ENCODE results near the gene RPS19.
"Not testable (repeated sequence)": the region's sequence is repeated elsewhere in the genome, so short reads cannot be mapped to it uniquely, and the experiment has no call there.

The RPS19 gene

DNA sequence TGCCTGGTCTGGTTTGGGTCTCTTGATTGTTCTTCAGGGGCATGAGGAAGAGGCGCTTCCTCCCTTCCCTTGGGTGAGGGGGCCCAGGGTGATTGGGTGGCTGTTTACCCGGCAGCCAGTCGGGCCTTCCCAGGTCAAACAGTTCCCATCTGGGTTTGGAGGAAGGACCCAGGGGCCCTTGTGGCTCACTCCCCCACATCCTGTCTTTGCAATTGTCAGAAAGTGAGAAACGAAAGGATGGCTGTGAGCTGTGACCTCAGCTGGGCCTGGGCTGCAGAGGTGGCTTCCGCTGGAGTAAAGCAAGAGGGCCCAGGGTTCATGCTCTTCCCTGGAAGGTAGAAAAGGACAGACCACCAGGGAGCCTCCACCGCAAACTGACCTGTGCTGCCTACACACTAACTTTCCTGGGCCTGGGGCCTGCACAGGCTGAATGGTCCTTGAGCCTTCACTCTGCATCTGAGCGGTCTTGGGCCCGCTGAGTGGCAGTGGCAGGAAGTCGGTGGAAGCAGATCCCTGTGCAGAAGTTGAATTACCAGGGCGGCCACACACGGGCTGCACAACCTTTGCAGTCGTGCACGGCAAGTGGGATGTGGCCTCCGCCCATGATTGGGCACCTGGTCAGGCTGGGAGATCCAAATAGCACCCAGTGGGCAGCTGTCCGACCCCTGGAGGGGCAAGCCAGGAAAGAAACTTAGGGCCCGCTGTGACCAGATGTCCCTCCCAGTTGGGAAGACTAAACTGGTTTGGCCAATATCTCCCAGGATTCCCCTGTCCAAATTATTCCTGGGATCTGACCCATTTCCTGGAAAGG, 11.7 kb downstream of the RPS19 start:
- H3K27me3 ChIP-seq (ENCODE audit: control insufficient read depth, insufficient read depth, low read length): no peaks in the 10 kb centered on the region
- no peak overlapping the region for H3K4me3 ChIP-seq (ENCODE audit: low read depth, low read length)
- no peak overlapping the region for H3K9ac ChIP-seq (ENCODE audit: low read depth, low read length)
- H3K36me3 ChIP-seq (ENCODE audit: control insufficient read depth, insufficient read depth, low read length): peaks cover 45% of the 10 kb centered on the region
- H3K9me3 ChIP-seq (ENCODE audit: control insufficient read depth, insufficient read depth, low read length): no peaks in the 10 kb centered on the region
- peaks cover 2% of the 10 kb centered on the region for H3K4me1 ChIP-seq (ENCODE audit: control insufficient read depth, insufficient read depth, low read length)

DNA sequence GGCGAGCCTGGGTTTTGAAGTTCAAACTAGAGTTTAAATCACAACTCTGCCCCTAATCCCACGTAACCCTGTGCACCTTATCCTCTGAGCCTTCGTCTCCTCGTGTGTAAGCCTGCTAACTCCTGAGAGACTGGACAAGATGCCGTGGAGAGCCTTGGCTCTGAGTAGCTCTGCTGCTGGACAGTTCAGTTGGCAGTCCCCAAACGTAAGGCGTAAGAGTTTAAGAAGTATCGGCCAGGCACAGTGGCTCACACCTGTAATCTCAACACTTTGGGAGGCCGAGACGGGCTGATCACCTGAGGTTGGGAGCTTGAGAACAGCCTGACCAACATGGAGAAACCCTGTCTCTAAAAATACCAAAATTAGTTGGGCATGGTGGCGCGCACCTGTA, 12.3 kb downstream of the RPS19 start:
- Histone ChIP-seq H3K4me3 (ENCODE audit: low read depth, low read length) (no peak overlapping the region), H3K27me3 (ENCODE audit: control insufficient read depth, insufficient read depth, low read length) (no peaks in the 10 kb centered on the region), H3K9ac (ENCODE audit: low read depth, low read length) (no peak overlapping the region), H3K9me3 (ENCODE audit: control insufficient read depth, insufficient read depth, low read length) (no peaks in the 10 kb centered on the region), H3K36me3 (ENCODE audit: control insufficient read depth, insufficient read depth, low read length) (peaks cover 42% of the 10 kb centered on the region), H3K4me1 (ENCODE audit: control insufficient read depth, insufficient read depth, low read length) (peaks cover 3% of the 10 kb centered on the region)

DNA sequence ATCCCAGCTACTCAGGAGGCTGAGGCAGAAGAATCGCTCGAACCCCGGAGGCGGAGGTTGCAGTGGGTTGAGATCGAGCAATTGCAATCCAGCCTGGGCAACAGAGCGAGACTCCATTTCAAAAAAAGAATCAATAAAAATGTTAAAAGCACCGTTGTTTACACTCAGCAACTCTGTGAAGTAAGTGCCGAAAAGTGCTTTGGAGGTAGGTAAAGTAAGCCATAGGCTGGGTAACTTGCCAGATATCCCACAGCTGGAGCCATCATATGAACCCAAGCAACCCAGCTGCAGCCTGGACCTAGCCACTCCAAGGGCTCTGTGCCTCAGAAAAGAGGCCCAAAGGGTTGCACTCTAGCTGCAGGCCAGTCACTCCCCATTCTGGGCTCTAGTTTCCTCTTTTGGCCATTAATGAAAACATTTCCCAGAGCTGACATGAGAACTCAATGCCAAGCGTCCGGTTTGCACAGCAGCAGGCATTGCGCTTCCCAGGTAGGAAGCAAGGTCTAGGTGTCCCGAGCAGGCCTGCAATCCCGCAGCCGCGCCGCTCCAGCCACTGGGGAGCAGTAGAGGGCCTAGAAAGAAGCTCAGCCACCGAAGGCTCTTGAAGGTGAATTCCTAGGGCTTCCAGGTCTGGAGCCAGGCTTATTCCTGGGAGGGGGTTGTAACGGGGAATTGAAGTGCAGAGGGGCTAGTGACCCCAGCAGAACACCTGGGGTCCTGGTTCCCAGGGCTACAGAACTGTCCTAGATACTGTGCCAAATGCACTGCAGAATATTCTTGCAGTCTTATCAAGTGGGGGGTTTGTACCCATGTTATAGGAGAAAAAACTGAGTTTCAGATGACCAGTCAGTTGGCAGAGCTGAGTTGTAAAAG, 13.0 kb downstream of the RPS19 start:
- H3K4me1 ChIP-seq (ENCODE audit: control insufficient read depth, insufficient read depth, low read length): peaks cover 6% of the 10 kb centered on the region
- H3K36me3 ChIP-seq (ENCODE audit: control insufficient read depth, insufficient read depth, low read length): peaks cover 36% of the 10 kb centered on the region

DNA sequence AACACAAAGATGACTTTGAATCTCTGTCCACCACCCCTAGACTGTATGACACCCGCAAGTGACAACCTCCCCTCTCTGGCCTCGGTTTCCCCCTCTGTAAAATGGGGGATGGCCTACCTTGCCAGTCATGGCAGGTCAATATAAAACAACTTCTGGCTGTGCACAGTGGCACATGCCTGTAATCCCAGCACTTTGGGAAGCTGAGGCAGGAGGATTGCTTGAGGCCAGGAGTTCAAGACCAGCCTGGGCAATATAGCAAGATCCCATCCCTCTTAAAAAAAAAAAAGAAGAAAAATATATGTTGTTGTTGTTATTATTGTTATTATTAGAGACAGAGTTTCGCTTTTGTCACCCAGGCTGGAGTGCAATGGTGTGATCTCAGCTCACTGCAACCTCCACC, 15.9 kb downstream of the RPS19 start:
- not testable (repeated sequence) for H3K4me3 ChIP-seq (ENCODE audit: low read depth, low read length); H3K27me3 ChIP-seq (ENCODE audit: control insufficient read depth, insufficient read depth, low read length); H3K9me3 ChIP-seq (ENCODE audit: control insufficient read depth, insufficient read depth, low read length); H3K4me1 ChIP-seq (ENCODE audit: control insufficient read depth, insufficient read depth, low read length); H3K9ac ChIP-seq (ENCODE audit: low read depth, low read length); H3K36me3 ChIP-seq (ENCODE audit: control insufficient read depth, insufficient read depth, low read length)

More for the DNA sequence above, 13.0 kb downstream of the RPS19 start:
- Histone ChIP-seq H3K27me3 (ENCODE audit: control insufficient read depth, insufficient read depth, low read length) (no peaks in the 10 kb centered on the region), H3K9ac (ENCODE audit: low read depth, low read length) (no peak overlapping the region), H3K4me3 (ENCODE audit: low read depth, low read length) (no peak overlapping the region), H3K9me3 (ENCODE audit: control insufficient read depth, insufficient read depth, low read length) (no peaks in the 10 kb centered on the region)

DNA sequence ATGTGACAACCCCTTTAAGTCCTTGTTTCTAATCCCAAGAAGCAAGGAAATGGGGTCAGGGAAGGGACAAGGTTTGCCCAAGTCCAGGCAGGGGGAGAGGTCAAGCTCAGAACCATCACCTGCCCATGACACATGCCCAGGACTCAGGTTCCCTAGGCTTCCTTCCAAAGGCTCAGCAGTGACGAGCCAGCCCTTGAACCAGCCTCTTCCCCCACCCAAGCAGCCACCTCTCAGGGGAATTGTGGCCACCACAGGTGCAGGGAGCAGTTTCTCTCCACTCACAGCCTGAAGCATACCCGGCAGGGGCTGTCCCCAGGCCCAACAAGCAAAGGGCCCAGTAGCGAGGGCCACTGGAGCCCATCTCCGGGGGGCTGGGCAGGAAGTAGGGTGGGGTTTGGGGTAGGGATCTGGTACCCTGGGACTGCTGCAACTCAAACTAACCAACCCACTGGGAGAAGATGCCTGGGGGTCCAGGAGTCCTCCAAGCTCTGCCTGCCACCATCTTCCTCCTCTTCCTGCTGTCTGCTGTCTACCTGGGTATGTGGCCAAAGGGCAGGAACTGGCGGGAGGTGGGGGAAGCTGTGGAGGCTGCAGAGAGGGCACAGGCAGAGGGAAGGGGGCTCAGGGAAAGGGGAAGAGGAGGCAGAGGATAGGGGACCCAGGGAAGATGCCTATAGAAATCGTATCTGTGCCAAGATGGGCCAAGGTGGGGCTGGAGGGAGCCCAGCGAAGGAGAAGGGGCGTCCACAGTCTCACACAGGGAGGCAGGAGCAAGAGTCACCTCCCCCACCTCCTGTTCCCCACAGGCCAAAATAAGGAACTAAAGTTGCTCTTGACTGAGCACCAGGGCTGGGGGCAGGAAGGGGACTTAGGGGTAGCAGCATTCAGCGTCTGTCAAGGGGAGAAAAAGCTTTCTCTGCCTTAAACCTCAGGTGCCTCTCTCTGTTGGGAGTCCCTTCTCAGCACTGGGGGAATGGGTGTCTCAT, 17.1 kb downstream of the RPS19 start, which contains the start of gene CD79A:
TSS of gene CD79A (plus strand) at position 433 of the 986 bp plus-strand sequence. CDS start at position 459, 26 bp downstream.
- Histone ChIP-seq H3K9me3 (ENCODE audit: control insufficient read depth, insufficient read depth, low read length) (no peaks in the 10 kb centered on the region), H3K4me3 (ENCODE audit: low read depth, low read length) (no peak within 1 kb of the TSS), H3K9ac (ENCODE audit: low read depth, low read length) (no peak within 1 kb of the TSS), H3K27me3 (ENCODE audit: control insufficient read depth, insufficient read depth, low read length) (peaks cover 7% of the 10 kb centered on the region), H3K4me1 (ENCODE audit: control insufficient read depth, insufficient read depth, low read length) (peaks cover 6% of the 10 kb centered on the region), H3K36me3 (ENCODE audit: control insufficient read depth, insufficient read depth, low read length) (no peaks in the 10 kb centered on the region)

DNA sequence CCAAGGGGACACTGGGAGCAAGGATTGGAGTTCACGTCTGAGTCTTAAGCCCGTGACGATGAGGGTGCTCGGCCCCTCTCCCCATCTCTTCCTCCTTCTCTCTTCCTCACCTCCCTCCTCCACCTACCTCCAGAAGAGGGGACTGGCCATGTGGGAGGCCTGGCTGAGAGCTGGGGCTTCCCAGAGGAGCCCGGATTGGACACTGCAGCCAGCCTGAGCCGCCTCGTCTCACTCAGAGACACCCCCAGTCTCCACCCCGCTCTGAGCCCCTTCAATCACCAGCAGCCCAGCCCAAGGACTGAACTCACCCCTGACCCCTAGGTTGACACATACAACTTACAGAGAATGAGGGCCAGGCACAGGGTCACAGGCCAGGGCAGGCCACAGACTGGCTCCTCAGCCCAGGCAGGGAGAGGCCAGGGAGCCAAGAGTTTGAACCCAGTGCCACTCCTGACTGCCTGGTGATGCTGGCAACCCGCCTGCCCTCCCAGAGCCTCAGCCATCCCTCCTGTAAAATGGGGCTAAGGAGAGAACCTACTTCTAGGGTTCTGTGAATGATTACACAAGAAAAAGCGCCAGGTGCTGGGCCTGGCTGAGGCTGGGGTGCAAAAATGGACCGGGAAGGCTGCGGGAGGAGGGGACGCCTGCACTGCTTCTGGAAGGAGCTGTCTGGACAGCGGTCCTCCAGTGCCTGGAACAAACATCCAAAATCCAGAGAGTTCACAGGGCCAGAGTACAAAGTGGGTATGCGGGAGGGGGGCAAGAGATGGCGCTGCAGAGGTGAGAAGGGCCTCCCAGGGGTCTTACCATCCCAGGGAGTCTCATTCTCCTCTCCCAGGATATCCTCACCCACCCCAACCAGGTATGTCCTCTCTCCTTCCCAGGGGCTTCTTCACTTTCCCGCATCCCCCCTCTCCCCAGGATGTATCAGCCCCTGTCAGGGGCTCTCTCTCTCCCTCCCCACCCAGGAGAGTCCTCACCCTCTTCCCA, 18.2 kb downstream of the RPS19 start:
- peaks cover 9% of the 10 kb centered on the region for H3K4me1 ChIP-seq (ENCODE audit: control insufficient read depth, insufficient read depth, low read length)
- no peak overlapping the region for H3K9ac ChIP-seq (ENCODE audit: low read depth, low read length)
- no peak overlapping the region for H3K4me3 ChIP-seq (ENCODE audit: low read depth, low read length)

DNA sequence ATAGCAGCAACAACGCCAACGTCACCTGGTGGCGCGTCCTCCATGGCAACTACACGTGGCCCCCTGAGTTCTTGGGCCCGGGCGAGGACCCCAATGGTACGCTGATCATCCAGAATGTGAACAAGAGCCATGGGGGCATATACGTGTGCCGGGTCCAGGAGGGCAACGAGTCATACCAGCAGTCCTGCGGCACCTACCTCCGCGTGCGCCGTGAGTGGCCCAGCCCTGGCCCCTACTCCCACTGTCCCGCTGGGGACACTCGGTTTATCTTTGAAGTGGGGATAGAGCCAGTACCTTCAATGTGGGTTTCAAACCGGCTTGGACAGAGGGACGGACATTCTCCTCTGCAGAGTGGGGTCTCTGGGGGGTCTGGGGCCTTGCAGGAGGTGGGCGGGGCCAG, 19.0 kb downstream of the RPS19 start:
- H3K4me3 ChIP-seq (ENCODE audit: low read depth, low read length): no peak overlapping the region
- no peak overlapping the region for H3K9ac ChIP-seq (ENCODE audit: low read depth, low read length)

More for the DNA sequence above, 18.2 kb downstream of the RPS19 start:
- H3K36me3 ChIP-seq (ENCODE audit: control insufficient read depth, insufficient read depth, low read length): no peaks in the 10 kb centered on the region
- H3K27me3 ChIP-seq (ENCODE audit: control insufficient read depth, insufficient read depth, low read length): peaks cover 13% of the 10 kb centered on the region
- no peaks in the 10 kb centered on the region for H3K9me3 ChIP-seq (ENCODE audit: control insufficient read depth, insufficient read depth, low read length)

DNA sequence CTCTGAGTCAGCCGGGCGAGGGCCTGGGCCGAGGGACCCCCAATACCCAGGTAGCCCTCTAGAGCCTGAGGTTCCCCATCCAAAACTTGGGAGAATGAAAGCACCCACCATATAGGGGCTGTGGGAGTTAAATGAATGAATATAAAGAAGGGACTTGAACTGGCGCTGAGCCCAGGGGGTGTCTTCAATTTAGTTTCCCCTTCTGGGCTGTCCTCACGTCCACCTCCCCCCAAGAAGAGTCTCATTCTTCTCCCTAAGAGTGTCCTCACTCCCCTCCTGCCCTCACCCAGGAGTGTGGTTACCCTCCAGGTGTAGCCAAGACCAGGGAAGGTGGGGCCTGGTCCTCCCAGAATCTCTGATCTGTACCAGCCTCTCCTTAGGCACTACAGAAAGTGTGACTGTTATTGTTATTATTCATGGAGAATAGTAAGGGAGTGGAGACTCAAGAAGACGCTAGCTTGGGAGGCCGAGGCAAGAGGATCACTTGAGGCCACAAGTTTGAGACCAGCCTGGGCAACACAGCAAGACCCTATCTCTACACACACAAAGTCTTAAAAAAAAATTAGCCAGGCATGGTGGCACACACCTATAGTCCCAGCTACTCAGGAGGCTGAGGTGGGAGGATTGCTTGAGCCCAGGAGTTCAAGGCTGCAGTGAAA, 19.7 kb downstream of the RPS19 start:
- peaks cover 19% of the 10 kb centered on the region for H3K27me3 ChIP-seq (ENCODE audit: control insufficient read depth, insufficient read depth, low read length)
- no peaks in the 10 kb centered on the region for H3K9me3 ChIP-seq (ENCODE audit: control insufficient read depth, insufficient read depth, low read length)
- H3K4me1 ChIP-seq (ENCODE audit: control insufficient read depth, insufficient read depth, low read length): peaks cover 7% of the 10 kb centered on the region
- H3K4me3 ChIP-seq (ENCODE audit: low read depth, low read length): no peak overlapping the region
- no peak overlapping the region for H3K9ac ChIP-seq (ENCODE audit: low read depth, low read length)
- H3K36me3 ChIP-seq (ENCODE audit: control insufficient read depth, insufficient read depth, low read length): no peaks in the 10 kb centered on the region

More for the DNA sequence above, 19.0 kb downstream of the RPS19 start:
- H3K4me1 ChIP-seq (ENCODE audit: control insufficient read depth, insufficient read depth, low read length): peaks cover 7% of the 10 kb centered on the region
- H3K36me3 ChIP-seq (ENCODE audit: control insufficient read depth, insufficient read depth, low read length): no peaks in the 10 kb centered on the region
- H3K27me3 ChIP-seq (ENCODE audit: control insufficient read depth, insufficient read depth, low read length): peaks cover 19% of the 10 kb centered on the region
- no peaks in the 10 kb centered on the region for H3K9me3 ChIP-seq (ENCODE audit: control insufficient read depth, insufficient read depth, low read length)

DNA sequence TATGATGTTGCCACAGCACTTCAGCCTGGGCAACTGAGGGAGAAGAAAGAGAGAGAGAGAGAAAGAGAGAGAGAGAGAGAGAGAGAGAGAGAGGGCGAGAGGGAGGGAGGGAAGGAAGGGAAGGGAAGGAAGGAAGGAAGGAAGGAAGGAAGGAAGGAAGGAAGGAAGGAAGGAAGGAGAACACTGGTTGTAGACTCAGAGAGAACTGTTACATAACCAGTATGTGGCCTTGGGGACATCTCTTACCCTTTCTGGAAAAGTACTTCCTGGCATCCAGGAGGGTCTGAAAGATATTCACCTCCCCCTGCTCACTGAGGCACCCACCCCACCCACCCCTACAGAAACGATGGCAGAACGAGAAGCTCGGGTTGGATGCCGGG, 20.3 kb downstream of the RPS19 start:
- peaks cover 7% of the 10 kb centered on the region for H3K4me1 ChIP-seq (ENCODE audit: control insufficient read depth, insufficient read depth, low read length)
- H3K27me3 ChIP-seq (ENCODE audit: control insufficient read depth, insufficient read depth, low read length): peaks cover 19% of the 10 kb centered on the region
- no peaks in the 10 kb centered on the region for H3K36me3 ChIP-seq (ENCODE audit: control insufficient read depth, insufficient read depth, low read length)
- H3K9ac ChIP-seq (ENCODE audit: low read depth, low read length): no peak overlapping the region
- no peaks in the 10 kb centered on the region for H3K9me3 ChIP-seq (ENCODE audit: control insufficient read depth, insufficient read depth, low read length)
- no peak overlapping the region for H3K4me3 ChIP-seq (ENCODE audit: low read depth, low read length)

Data from iPS-15b (cell line).